GM23338 (cell line): ENCODE measurements around the gene PTPRA. TPM values are rescaled to one million over a fixed set of nuclear protein-coding genes. Genes with fewer than 3 reads are reported as not detected.

Source experiments
- ATAC-seq: fragments of 200-7000 bp; cut with Tn5 transposase; 3 replicates; pipeline ENCODE4 v1.9.1; 2020
- DNase-seq: peaks from one replicate; pipeline ENCODE4 v3.0.0-alpha.2; 2015; ENCODE audit warnings: low spot score
- H2AFZ ChIP-seq: fragments of 200-600 bp; sonication (generic); 2 replicates; pipeline ENCODE4 v1.8.0; 2016; ENCODE audit warnings: antibody characterized with exemption, mild to moderate bottlenecking, moderate library complexity
- H3F3A ChIP-seq: fragments of 200-600 bp; sonication (generic); replicated peaks from 2 replicates; pipeline ENCODE4 v1.8.0; 2017; ENCODE audit warnings: antibody characterized with exemption, mixed run types, low read depth
- H3K27ac ChIP-seq: fragments of 200-600 bp; sonication (generic); 2 replicates; pipeline ENCODE4 v1.6.1; 2016; ENCODE audit warnings: low read depth
- H3K27me3 ChIP-seq: fragments of 200-600 bp; sonication (generic); 2 replicates; pipeline ENCODE4 v1.8.0; 2016; ENCODE audit warnings: mild to moderate bottlenecking, mixed run types, moderate library complexity; ENCODE audit not compliant: insufficient read depth
- H3K36me3 ChIP-seq: fragments of 200-600 bp; sonication (generic); 2 replicates; pipeline ENCODE4 v1.8.0; 2016; ENCODE audit warnings: mild to moderate bottlenecking; ENCODE audit not compliant: insufficient read depth
- H3K4me1 ChIP-seq: fragments of 200-600 bp; sonication (generic); 2 replicates; pipeline ENCODE4 v1.8.0; 2016; ENCODE audit warnings: mild to moderate bottlenecking, moderate library complexity; ENCODE audit not compliant: insufficient read depth
- H3K4me2 ChIP-seq: fragments of 200-600 bp; sonication (generic); 2 replicates; pipeline ENCODE4 v1.7.1; 2017; ENCODE audit warnings: mixed run types
- H3K4me3 ChIP-seq: fragments of 200-600 bp; sonication (generic); 2 replicates; pipeline ENCODE4 v1.6.1; 2016; ENCODE audit warnings: mixed run types
- H3K79me2 ChIP-seq: fragments of 200-600 bp; sonication (generic); replicated peaks from 2 replicates; pipeline ENCODE4 v1.8.0; 2017; ENCODE audit warnings: mild to moderate bottlenecking; ENCODE audit not compliant: insufficient read depth
- H3K9me2 ChIP-seq: fragments of 200-600 bp; sonication (generic); 2 replicates; pipeline ENCODE4 v1.8.0; 2017; ENCODE audit not compliant: insufficient read depth
- H4K20me1 ChIP-seq: fragments of 200-600 bp; sonication (generic); replicated peaks from 2 replicates; pipeline ENCODE4 v1.8.0; 2017; ENCODE audit warnings: mild to moderate bottlenecking; ENCODE audit not compliant: insufficient read depth
- H3K27ac Mint-ChIP-seq: 2 replicates; pipeline ENCODE4 v1.8.0; 2020; ENCODE audit warnings: inconsistent platforms, mild to moderate bottlenecking, moderate library complexity, mixed read lengths
- H3K27me3 Mint-ChIP-seq: 3 replicates; pipeline ENCODE4 v1.8.0; 2022; ENCODE audit warnings: low read depth, mild to moderate bottlenecking, moderate library complexity, mixed read lengths, inconsistent platforms; ENCODE audit not compliant: insufficient read depth, poor library complexity
- H3K36me3 Mint-ChIP-seq: 3 replicates; pipeline ENCODE4 v1.8.0; 2021; ENCODE audit warnings: low read depth, mild to moderate bottlenecking, inconsistent platforms, moderate library complexity, mixed read lengths
- H3K4me1 Mint-ChIP-seq: 3 replicates; pipeline ENCODE4 v1.8.0; 2020; ENCODE audit warnings: mild to moderate bottlenecking, inconsistent platforms, mixed read lengths
- H3K4me3 Mint-ChIP-seq: 3 replicates; pipeline ENCODE4 v1.8.0; 2021; ENCODE audit warnings: moderate library complexity, mild to moderate bottlenecking, inconsistent platforms, mixed read lengths
- H3K9me3 Mint-ChIP-seq: 3 replicates; pipeline ENCODE4 v1.8.0; 2020; ENCODE audit warnings: moderate library complexity, mild to moderate bottlenecking, inconsistent platforms, mixed read lengths
- CREB1 ChIP-seq: fragments of 250-450 bp; sonication (Bioruptor Pico); IDR thresholded peaks from 2 replicates; pipeline ENCODE4 v1.5.0; 2020; ENCODE audit warnings: low read depth, mild to moderate bottlenecking, moderate library complexity
- EZH2 ChIP-seq: fragments of 200-600 bp; sonication (generic); IDR thresholded peaks from one replicate; pipeline ENCODE4 v1.8.0; 2017; ENCODE audit warnings: antibody characterized with exemption, mild to moderate bottlenecking, low read depth; ENCODE audit not compliant: unreplicated experiment
- EZH2phosphoT487 ChIP-seq: fragments of 200-600 bp; sonication (generic); IDR thresholded peaks from one replicate; pipeline ENCODE4 v1.8.1; 2018; ENCODE audit warnings: antibody characterized with exemption; ENCODE audit not compliant: unreplicated experiment
- JUNB ChIP-seq: IDR thresholded peaks from one replicate; pipeline ENCODE4 v1.6.1; 2016; ENCODE audit warnings: antibody characterized with exemption; ENCODE audit not compliant: unreplicated experiment
- NANOG ChIP-seq: IDR thresholded peaks from 2 replicates; pipeline ENCODE4 v1.6.1; 2016; ENCODE audit warnings: antibody characterized with exemption, borderline replicate concordance
- STAT1 ChIP-seq: IDR thresholded peaks from one replicate; pipeline ENCODE4 v1.6.1; 2016; ENCODE audit warnings: antibody characterized with exemption; ENCODE audit not compliant: unreplicated experiment
- ZNF114 ChIP-seq: fragments of 250-450 bp; sonication (Bioruptor Pico); IDR thresholded peaks from 2 replicates; pipeline ENCODE4 v1.5.0; 2020; ENCODE audit warnings: mild to moderate bottlenecking, moderate library complexity
- ZNF331 ChIP-seq: fragments of 250-450 bp; sonication (Bioruptor Pico); IDR thresholded peaks from 2 replicates; pipeline ENCODE4 v1.5.0; 2020; ENCODE audit warnings: low read depth, mild to moderate bottlenecking, moderate library complexity
- polyA plus RNA-seq: library from polyadenylated mRNA; unstranded; fragments of >200 nt; fragmentation: Nextera tagmentation; extraction: Ambion mirVana; gene quantifications from 2 replicates; pipeline ENCODE4 v1.2.1, GENCODE V29; 2016
- total RNA-seq: library from RNA; depleted of rRNA; stranded (reverse); fragments of >200 nt; shearing (Covaris generic); gene quantifications from 2 replicates; pipeline ENCODE4 v1.2.3, GENCODE V29; 2014
- TF ChIP-seq, protein P1 (sequence below): fragments of 250-450 bp; sonication (Bioruptor Pico); IDR thresholded peaks from 2 replicates; pipeline ENCODE4 v1.5.0; 2020; ENCODE audit warnings: mild to moderate bottlenecking, moderate library complexity
- TF ChIP-seq, protein P2 (sequence below): IDR thresholded peaks from 2 replicates; pipeline ENCODE4 v1.6.1; 2016; ENCODE audit warnings: antibody characterized with exemption

The PTPRA gene
- total and polyA plus RNA-seq, 2 experiments from 2014 or later: 37.8 to 39.3 TPM

DNA sequence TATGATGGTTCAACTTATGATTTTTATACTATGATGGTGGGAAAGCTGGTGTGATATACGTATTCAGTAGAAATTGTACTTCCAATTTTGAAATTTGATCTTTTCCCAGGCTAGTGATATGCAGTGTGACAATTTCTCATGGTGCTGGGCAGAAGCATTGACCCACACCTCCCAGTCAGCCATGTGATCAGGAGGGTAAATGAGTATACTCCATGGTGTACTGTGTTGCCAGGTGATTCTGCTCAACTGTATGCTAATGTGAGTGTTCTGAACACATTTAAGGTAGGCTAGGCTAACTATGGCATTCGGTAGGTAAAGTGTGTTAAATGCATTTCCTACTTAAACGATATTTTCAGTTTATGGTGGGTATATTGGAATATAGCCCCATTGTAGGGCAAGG, 19.1 kb downstream of the PTPRA start (continued):
- TF ChIP-seq, protein P1, sequence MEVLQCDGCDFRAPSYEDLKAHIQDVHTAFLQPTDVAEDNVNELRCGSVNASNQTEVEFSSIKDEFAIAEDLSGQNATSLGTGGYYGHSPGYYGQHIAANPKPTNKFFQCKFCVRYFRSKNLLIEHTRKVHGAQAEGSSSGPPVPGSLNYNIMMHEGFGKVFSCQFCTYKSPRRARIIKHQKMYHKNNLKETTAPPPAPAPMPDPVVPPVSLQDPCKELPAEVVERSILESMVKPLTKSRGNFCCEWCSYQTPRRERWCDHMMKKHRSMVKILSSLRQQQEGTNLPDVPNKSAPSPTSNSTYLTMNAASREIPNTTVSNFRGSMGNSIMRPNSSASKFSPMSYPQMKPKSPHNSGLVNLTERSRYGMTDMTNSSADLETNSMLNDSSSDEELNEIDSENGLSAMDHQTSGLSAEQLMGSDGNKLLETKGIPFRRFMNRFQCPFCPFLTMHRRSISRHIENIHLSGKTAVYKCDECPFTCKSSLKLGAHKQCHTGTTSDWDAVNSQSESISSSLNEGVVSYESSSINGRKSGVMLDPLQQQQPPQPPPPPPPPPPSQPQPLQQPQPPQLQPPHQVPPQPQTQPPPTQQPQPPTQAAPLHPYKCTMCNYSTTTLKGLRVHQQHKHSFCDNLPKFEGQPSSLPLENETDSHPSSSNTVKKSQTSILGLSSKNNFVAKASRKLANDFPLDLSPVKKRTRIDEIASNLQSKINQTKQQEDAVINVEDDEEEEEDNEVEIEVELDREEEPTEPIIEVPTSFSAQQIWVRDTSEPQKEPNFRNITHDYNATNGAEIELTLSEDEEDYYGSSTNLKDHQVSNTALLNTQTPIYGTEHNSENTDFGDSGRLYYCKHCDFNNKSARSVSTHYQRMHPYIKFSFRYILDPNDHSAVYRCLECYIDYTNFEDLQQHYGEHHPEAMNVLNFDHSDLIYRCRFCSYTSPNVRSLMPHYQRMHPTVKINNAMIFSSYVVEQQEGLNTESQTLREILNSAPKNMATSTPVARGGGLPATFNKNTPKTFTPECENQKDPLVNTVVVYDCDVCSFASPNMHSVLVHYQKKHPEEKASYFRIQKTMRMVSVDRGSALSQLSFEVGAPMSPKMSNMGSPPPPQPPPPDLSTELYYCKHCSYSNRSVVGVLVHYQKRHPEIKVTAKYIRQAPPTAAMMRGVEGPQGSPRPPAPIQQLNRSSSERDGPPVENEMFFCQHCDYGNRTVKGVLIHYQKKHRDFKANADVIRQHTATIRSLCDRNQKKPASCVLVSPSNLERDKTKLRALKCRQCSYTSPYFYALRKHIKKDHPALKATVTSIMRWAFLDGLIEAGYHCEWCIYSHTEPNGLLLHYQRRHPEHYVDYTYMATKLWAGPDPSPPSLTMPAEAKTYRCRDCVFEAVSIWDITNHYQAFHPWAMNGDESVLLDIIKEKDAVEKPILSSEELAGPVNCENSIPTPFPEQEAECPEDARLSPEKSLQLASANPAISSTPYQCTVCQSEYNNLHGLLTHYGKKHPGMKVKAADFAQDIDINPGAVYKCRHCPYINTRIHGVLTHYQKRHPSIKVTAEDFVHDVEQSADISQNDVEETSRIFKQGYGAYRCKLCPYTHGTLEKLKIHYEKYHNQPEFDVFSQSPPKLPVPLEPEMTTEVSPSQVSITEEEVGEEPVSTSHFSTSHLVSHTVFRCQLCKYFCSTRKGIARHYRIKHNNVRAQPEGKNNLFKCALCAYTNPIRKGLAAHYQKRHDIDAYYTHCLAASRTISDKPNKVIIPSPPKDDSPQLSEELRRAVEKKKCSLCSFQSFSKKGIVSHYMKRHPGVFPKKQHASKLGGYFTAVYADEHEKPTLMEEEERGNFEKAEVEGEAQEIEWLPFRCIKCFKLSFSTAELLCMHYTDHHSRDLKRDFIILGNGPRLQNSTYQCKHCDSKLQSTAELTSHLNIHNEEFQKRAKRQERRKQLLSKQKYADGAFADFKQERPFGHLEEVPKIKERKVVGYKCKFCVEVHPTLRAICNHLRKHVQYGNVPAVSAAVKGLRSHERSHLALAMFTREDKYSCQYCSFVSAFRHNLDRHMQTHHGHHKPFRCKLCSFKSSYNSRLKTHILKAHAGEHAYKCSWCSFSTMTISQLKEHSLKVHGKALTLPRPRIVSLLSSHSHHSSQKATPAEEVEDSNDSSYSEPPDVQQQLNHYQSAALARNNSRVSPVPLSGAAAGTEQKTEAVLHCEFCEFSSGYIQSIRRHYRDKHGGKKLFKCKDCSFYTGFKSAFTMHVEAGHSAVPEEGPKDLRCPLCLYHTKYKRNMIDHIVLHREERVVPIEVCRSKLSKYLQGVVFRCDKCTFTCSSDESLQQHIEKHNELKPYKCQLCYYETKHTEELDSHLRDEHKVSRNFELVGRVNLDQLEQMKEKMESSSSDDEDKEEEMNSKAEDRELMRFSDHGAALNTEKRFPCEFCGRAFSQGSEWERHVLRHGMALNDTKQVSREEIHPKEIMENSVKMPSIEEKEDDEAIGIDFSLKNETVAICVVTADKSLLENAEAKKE (CRISPR knock-in tag): no peak

DNA sequence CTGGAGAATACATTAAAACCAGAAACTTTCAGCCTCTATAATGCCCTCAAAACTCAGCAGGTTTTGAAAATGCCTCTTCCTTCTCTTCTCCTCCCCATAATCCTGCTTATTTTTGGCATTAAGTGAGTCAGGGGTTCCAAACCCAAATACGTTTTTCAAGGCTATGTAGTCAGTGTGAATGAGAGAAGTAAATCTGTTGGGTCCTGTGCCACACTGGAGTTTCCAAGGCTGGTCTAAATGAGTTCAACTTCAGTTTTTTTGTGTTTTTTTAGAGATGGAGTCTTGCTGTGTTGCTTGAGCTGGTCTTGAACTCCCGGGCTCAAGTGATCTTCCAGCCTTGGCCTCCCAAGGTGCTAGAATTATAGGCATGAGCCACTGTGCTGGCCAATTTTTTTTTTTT, 20.9 kb downstream of the PTPRA start:
- ATAC-seq: no peak
- peaks cover 98% of the 10 kb centered on the region for H3K79me2 ChIP-seq
- H3K4me1 ChIP-seq: no peaks in the 10 kb centered on the region
- H3K4me2 ChIP-seq: no peak overlapping the region
- H3K27ac ChIP-seq: no peak overlapping the region
- no peak overlapping the region for H2AFZ ChIP-seq
- no peaks in the 10 kb centered on the region for H3K4me1 Mint-ChIP-seq
- H4K20me1 ChIP-seq: peaks cover 36% of the 10 kb centered on the region
- peaks cover 12% of the 10 kb centered on the region for H3K36me3 Mint-ChIP-seq
- no peaks in the 10 kb centered on the region for H3K9me2 ChIP-seq
- H3K27ac Mint-ChIP-seq: no peak overlapping the region
- DNase-seq: no peak
- H3F3A ChIP-seq: no peaks in the 10 kb centered on the region
- no peak overlapping the region for H3K4me3 Mint-ChIP-seq
- no peaks in the 10 kb centered on the region for H3K27me3 ChIP-seq
- H3K4me3 ChIP-seq: no peak overlapping the region
- H3K27me3 Mint-ChIP-seq: no peaks in the 10 kb centered on the region
- no peaks in the 10 kb centered on the region for H3K36me3 ChIP-seq
- no peaks in the 10 kb centered on the region for H3K9me3 Mint-ChIP-seq
- TF ChIP-seq NANOG: no peak
- TF ChIP-seq, protein P1 (CRISPR knock-in tag): no peak
- no peak for TF ChIP-seq ZNF114 (CRISPR knock-in tag)
- TF ChIP-seq JUNB: no peak
- no peak for TF ChIP-seq EZH2
- no peak for TF ChIP-seq CREB1
- TF ChIP-seq ZNF331 (CRISPR knock-in tag): no peak
- TF ChIP-seq STAT1: no peak
- TF ChIP-seq, protein P2, sequence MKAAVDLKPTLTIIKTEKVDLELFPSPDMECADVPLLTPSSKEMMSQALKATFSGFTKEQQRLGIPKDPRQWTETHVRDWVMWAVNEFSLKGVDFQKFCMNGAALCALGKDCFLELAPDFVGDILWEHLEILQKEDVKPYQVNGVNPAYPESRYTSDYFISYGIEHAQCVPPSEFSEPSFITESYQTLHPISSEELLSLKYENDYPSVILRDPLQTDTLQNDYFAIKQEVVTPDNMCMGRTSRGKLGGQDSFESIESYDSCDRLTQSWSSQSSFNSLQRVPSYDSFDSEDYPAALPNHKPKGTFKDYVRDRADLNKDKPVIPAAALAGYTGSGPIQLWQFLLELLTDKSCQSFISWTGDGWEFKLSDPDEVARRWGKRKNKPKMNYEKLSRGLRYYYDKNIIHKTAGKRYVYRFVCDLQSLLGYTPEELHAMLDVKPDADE: no peak
- no peak for TF ChIP-seq EZH2phosphoT487
